GM20000 (cell line): ENCODE data around the gene FKBP1C.
"Not testable (repeated sequence)": the region's sequence is repeated elsewhere in the genome, so short reads cannot be mapped to it uniquely, and the experiment has no call there.

Experiments used
- DNase-seq: peaks from one replicate; pipeline ENCODE4 v3.0.0; 2012; ENCODE audit warnings: low spot score
- TF ChIP-seq, protein P1 (sequence below): IDR thresholded peaks from 2 replicates; pipeline ENCODE4 v1.5.1; 2012; ENCODE audit warnings: mild to moderate bottlenecking, control low read depth; ENCODE audit errors: extremely low read depth, missing control alignments

Gene FKBP1C

DNA sequence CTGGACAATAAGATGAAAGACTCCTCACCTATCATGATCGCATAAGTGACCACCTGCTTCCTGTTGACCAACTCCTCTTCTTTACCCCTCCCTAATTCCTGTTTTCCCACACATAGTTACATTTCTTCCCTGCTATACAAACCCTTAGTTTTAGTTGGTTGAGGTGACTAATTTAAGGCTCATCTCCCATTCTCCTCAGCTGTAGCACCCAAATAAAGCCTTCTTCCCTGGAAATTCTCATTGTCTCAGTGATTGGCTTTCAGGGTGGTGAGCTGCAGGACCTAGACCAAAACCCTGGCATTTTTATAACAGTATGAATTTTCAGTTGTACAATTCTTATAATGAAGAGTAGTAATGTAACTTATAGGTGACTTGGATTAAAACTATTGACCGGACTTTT lies 2.1 kb downstream of the FKBP1C start:
- TF ChIP-seq, protein P1, sequence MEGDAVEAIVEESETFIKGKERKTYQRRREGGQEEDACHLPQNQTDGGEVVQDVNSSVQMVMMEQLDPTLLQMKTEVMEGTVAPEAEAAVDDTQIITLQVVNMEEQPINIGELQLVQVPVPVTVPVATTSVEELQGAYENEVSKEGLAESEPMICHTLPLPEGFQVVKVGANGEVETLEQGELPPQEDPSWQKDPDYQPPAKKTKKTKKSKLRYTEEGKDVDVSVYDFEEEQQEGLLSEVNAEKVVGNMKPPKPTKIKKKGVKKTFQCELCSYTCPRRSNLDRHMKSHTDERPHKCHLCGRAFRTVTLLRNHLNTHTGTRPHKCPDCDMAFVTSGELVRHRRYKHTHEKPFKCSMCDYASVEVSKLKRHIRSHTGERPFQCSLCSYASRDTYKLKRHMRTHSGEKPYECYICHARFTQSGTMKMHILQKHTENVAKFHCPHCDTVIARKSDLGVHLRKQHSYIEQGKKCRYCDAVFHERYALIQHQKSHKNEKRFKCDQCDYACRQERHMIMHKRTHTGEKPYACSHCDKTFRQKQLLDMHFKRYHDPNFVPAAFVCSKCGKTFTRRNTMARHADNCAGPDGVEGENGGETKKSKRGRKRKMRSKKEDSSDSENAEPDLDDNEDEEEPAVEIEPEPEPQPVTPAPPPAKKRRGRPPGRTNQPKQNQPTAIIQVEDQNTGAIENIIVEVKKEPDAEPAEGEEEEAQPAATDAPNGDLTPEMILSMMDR = no peak
- no peak for DNase-seq

DNA sequence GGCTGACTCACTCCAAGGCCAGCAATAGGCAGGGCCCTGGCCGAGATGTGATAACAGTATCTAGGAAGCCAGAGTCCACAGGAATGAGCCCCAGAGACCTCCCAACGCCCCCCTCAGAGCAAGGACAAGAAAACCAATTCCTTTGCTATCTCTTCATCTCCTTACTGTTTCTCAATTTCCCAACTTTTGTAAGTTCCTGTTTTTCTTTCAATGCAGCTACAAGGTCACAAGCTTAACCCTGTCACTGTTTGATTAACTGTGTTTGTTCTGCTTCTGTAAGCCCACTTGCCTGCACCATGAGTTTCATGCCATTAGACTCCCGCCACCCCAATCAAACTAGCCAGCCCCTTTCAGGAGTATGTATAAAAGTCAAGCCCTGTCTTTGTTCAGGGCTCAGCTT lies 3.5 kb downstream of the FKBP1C start:
- DNase-seq = no peak
- TF ChIP-seq, protein P1 = no peak

DNA sequence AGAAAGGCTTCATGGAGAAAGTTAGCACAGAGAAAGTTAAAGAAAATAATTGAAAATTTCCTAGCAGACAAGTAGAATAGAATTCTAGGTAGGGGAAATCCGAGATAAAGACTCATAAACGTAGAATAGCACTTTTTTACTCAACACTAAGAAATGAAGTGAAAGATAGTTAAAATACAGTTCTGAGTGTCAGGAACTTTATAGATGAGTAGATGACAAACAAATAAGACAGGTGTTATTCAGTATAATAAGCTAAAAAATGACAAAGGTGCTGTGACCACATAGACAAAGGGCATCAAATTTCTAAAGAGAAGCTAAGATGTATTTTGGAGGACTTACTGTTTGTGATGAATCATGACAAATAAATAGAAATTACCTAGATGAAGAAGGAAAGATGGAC lies 12.9 kb downstream of the FKBP1C start:
- DNase-seq = no peak
- TF ChIP-seq, protein P1 = no peak

DNA sequence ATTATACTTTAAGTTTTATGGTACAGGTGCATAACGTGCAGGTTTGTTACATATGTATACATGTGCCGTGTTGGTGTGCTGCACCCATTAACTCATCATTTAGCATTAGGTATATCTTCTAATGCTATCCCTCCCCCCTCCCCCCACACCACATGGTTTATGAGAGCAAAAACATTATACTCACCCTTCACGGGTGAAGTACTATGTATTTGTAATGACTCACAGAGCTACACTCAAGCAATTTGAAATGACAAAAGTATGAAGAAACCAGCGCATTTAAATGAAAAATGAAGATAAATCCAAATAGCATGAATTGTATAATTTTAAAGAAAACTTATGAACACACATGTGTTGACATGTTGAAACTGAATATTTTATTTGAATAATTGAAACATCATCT lies 14.7 kb downstream of the FKBP1C start:
- not testable (repeated sequence) for DNase-seq

DNA sequence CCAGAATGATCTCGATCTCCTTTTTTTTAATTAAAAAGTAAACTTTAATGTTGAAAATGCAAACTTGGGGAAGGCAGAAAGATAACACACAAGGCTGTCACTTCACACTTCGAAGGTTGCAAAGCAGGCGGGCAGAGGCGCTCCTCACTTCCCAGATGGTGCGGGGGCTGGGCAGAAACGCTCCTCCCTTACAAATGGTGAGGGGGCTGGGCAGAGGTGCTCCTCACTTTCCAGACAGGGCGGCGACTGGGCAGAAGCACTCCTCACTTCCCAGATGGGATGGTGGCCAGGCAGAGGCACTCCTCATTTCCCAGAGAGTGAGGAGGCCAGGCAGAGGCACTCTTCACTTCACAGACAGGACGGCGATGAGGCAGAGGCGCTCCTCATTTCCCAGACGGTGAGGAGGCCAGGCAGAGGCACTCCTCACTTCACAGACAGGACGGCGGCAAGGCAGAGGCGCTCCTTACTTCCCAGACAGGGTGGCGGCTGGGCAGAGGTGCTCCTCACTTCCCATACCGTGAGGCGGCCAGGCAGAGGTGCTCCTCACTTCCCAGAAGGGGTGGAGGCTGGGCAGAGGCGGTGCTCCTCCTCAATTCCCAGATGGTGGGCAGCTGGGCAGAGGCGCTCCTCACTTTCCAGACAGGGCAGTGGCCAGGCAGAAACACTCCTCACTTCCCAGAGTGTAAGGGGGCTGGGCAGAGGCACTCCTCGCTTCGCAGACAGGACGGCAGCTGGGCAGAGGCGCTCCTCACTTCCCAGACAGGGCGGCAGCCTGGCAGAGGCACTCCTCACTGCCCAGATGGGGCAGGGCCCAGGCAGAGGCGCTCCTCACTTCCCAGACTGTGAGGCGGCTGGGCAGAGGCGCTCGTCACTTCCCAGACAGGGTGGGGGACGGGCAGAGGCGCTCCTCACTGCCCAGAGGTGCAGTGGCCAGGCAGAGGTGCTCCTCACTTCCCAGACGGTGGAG lies 16.9 kb downstream of the FKBP1C start:
- not testable (repeated sequence) for DNase-seq

DNA sequence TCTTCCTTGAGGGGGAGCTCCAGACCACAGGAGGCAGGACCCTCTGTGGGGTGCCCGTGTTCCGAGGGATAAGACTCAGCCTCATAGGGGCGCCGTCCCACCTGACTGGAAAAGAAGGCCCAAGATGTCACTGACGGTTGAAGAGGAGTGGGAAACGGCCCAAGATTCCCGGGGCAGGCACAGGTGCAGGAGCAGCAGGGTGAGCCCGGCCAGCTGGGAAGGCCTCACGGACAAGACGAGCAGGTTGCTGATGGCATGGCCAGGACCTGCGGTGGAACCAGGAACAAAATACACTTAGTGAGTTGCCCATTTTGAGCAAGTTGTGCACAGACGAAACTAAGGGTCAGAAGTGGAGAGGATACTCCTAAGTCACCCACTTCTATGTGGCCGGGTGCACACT lies 18.8 kb downstream of the FKBP1C start:
- DNase-seq = not testable (repeated sequence)

DNA sequence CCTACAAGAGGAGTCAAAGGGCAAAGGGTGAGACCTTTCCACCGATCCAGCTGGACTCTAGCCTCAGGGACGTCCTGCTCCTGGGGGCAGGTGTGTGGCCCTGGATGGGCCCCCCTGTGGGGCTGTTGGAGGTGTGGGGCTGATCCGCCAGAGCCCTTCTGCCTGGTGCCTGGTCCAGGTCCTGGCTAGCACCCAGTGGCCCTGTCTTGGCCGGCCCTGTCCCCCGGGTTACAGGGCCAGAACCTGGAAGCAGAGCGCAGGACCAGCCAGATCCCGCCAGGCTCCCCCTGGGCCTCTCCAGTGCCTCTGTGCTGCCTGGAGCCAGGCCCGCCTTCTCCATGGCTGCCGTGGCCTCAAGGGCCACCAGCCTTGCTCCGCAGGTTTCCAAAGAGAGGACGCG lies 19.2 kb downstream of the FKBP1C start:
- not testable (repeated sequence) for DNase-seq

DNA sequence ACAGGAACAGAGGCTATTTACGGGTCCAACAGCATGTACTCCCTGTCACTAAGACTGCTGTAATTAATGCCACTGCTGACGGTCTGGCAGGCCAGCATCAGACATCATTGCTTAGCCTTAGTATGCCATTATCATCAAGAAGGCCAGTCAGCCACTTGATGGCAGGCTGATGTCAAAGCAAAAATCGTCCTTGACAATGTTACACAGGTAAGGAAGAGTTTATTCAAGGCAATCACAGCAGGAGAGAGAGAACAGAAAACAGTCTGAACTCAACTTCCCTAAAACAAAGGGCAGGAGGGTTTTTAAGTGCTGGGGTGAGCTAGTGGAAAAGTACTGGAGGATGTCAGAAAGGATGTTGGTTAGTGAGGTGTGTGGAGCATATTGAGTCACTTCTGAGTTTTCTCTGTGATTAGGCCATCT lies 25.1 kb downstream of the FKBP1C start:
- TF ChIP-seq, protein P1 = no peak
- no peak for DNase-seq

DNA sequence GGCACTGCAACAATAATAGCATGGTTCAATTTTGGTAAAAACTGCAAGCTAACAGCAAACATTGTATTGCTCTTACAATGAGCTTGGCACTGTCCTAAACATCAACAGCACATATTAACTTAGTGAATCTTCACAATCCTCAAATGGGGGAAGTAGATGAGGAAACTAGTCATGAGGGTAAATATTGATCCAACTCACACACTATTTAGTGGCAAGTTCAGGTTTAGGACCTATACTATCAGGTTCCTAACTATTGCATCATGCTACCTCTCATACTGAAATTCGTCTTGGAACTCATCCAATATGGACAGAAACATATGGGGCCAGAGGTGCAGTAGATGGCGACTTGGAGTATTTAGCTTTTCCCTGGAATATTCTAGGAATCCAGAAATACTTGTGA lies 34.2 kb downstream of the FKBP1C start:
- TF ChIP-seq, protein P1 = no peak
- no peak for DNase-seq

DNA sequence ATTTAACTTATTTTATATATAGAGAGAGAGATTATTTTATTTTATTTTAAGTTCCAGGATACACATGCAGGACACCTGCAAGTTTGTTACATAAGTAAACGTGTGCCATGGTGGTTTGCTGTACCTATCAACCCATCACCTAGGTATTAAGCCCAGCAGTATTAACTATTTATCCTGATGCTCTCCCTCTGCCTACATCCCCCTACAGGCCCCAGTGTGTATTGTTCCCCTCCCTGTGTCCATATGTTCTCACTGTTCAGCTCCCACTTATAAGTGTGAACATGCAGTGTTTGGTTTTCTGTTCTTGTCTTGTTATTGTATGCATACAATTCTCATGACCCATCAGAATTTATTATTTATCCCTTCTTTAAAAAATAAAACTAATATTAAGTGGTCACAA lies 34.6 kb downstream of the FKBP1C start:
- no peak for DNase-seq
- TF ChIP-seq, protein P1 = no peak
